Left colon (tissue), 2 donors: ENCODE measurements around the gene FCF1. TPM values are rescaled to one million over a fixed set of nuclear protein-coding genes. Genes with fewer than 3 reads are reported as not detected.
"Not testable (repeated sequence)": the region's sequence is repeated elsewhere in the genome, so short reads cannot be mapped to it uniquely, and the experiment has no call there.

Experiments used
- ATAC-seq: fragments of 200-7000 bp; cut with Tn5 transposase; one replicate; pipeline ENCODE4 v1.9.1; 2020; ENCODE audit warnings: mild to moderate bottlenecking, moderate library complexity
- DNase-seq, 2 donors: peaks; one replicate each; pipeline ENCODE4 v3.0.0-alpha.2; 2020
- intact Hi-C, 2 donors: fragments of 100-400 bp; cut with DNase I in 1 of 2; cut with micrococcal nuclease in 1 of 2; formaldehyde crosslinking; loops; one replicate each; pipeline versions ENCODE4 v1.11.2 to v1.14.0; 2022; cut with DNase I, micrococcal nuclease
- total RNA-seq, 2 donors: library from RNA; stranded (reverse); fragmentation: NEBNext Ultra II Directional; extraction: Animal tissue kit (Norgen Biotek cat#: 25700); gene quantifications; one replicate each; pipeline ENCODE4 v1.2.1, GENCODE V29; 2021
- donor health status: DM: no; HTN: no; CAD: no.
- donor health status: DM: yes; HTN: yes; CAD: no.

Gene FCF1
- total RNA-seq, 2 donors from 2014 or later, result 32.9 to 34.3 TPM

GRCh38 chr14:74754899-74755298 lies 42.0 kb downstream of the FCF1 start:
- no peak for ATAC-seq

GRCh38 chr14:74756326-74756725 lies 43.4 kb downstream of the FCF1 start:
- no peak for ATAC-seq
- intact Hi-C loops, result no loop called here
- DNase-seq, result no peak

More at GRCh38 chr14:74754899-74755298, 42.0 kb downstream of the FCF1 start:
- no peak for DNase-seq
- intact Hi-C loops, result no loop called here

- ATAC-seq, intact Hi-C loops, DNase-seq: not testable (repeated sequence)
Observed at GRCh38 chr14:74758505-74758904, 45.6 kb downstream of the FCF1 start.

GRCh38 chr14:74762917-74763802 lies 50.2 kb downstream of the FCF1 start, which contains the start of gene YLPM1:
Gene YLPM1 (plus strand): TSS chr14:74763316. CDS start chr14:74763490, 174 bp downstream.
- intact Hi-C loops, result no loop called here
- DNase-seq (peak; percentile 91 to 92), ATAC-seq (peak; percentile 97)

GRCh38 chr14:74763803-74764531 lies 51.0 kb downstream of the FCF1 start:
- ATAC-seq, result peak; percentile 9

GRCh38 chr14:74765721-74766120 lies 52.8 kb downstream of the FCF1 start:
- DNase-seq, result no peak
- ATAC-seq, result no peak
- intact Hi-C loops, result no loop called here

More at GRCh38 chr14:74763803-74764531, 51.0 kb downstream of the FCF1 start:
- DNase-seq, result peak; percentile 28 to 29
- intact Hi-C loops, result no loop called here

GRCh38 chr14:74771399-74771798 lies 58.5 kb downstream of the FCF1 start:
- intact Hi-C loops, result no loop called here
- no peak for DNase-seq
- no peak for ATAC-seq

GRCh38 chr14:74784634-74785033 lies 71.7 kb downstream of the FCF1 start:
- intact Hi-C loops, result no loop called here
- no peak for ATAC-seq

GRCh38 chr14:74785056-74785613 lies 72.2 kb downstream of the FCF1 start:
- intact Hi-C loops, result no loop called here
- ATAC-seq, result no peak
- no peak for DNase-seq

More at GRCh38 chr14:74784634-74785033, 71.7 kb downstream of the FCF1 start:
- DNase-seq, result no peak

GRCh38 chr14:74786796-74787315 lies 73.9 kb downstream of the FCF1 start:
- ATAC-seq (no peak), DNase-seq (no peak)
- intact Hi-C loops, result no loop called here

Other genes starting within 250 kb of the FCF1 start
- 100 to 1,000 TPM; 144 to 235 TPM for gene NPC2, start 219.8 kb upstream of the FCF1 start, total RNA-seq
- gene ISCA2, start 219.4 kb upstream of the FCF1 start, total RNA-seq, result 10 to 100 TPM; 30.6 to 35.2 TPM
- gene LTBP2, start 100.9 kb upstream of the FCF1 start, total RNA-seq, result 1 to 10 TPM; 2.8 to 6.4 TPM
- gene AREL1, start 64 bp upstream of the FCF1 start, total RNA-seq, result 10 to 100 TPM; 49.6 to 50.5 TPM
- 10 to 100 TPM; 36.9 to 42.7 TPM for gene YLPM1, start 50.2 kb downstream of the FCF1 start, total RNA-seq
- gene PROX2, start 163.0 kb downstream of the FCF1 start, total RNA-seq, result not detected
- gene DLST, start 168.8 kb downstream of the FCF1 start, total RNA-seq, result 100 to 1,000 TPM; 139 to 142 TPM
- 10 to 100 TPM in 1 of 2 donors, 1 to 10 TPM in 1; 9.7 to 13.3 TPM for gene RPS6KL1, start 210.1 kb downstream of the FCF1 start, total RNA-seq
- 1 to 10 TPM; 1.3 to 2.9 TPM for gene PGF, start 242.5 kb downstream of the FCF1 start, total RNA-seq